Karpas-422 (cell line): ENCODE data around the gene PRPF40B. TPM values are rescaled to one million over a fixed set of nuclear protein-coding genes. Genes with fewer than 3 reads are reported as not detected.
"Not testable (repeated sequence)": the region's sequence is repeated elsewhere in the genome, so short reads cannot be mapped to it uniquely, and the experiment has no call there.

Source experiments
- DNase-seq: peaks from one replicate; pipeline ENCODE4 v3.0.0-alpha.2; 2015
- H2AFZ ChIP-seq: fragments of 200-600 bp; sonication (generic); 2 replicates; pipeline ENCODE4 v1.6.1; 2014; ENCODE audit warnings: antibody characterized with exemption, low read length, mixed read lengths
- H3K27ac ChIP-seq: fragments of 200-600 bp; sonication (generic); 2 replicates; pipeline ENCODE4 v1.5.1; 2014; ENCODE audit warnings: mild to moderate bottlenecking, low read length, moderate library complexity
- H3K27me3 ChIP-seq: fragments of 200-600 bp; sonication (generic); 2 replicates; pipeline ENCODE4 v1.6.1; 2014; ENCODE audit warnings: low read length, mixed read lengths
- H3K36me3 ChIP-seq: fragments of 200-600 bp; sonication (generic); 2 replicates; pipeline ENCODE4 v1.6.1; 2014; ENCODE audit warnings: low read length, mixed read lengths; ENCODE audit not compliant: insufficient read depth
- H3K4me1 ChIP-seq: fragments of 200-600 bp; sonication (generic); 2 replicates; pipeline ENCODE4 v1.6.1; 2014; ENCODE audit warnings: mild to moderate bottlenecking, low read length, mixed read lengths
- H3K4me2 ChIP-seq: fragments of 200-600 bp; sonication (generic); 2 replicates; pipeline ENCODE4 v1.6.1; 2014; ENCODE audit warnings: low read length, low read depth, mild to moderate bottlenecking; ENCODE audit not compliant: poor library complexity, severe bottlenecking
- H3K4me3 ChIP-seq: fragments of 200-600 bp; sonication (generic); 2 replicates; pipeline ENCODE4 v1.5.1; 2014; ENCODE audit warnings: mild to moderate bottlenecking, antibody characterized with exemption, low read length, mixed read lengths
- H3K79me2 ChIP-seq: fragments of 200-600 bp; sonication (generic); 2 replicates; pipeline ENCODE4 v1.6.1; 2014; ENCODE audit warnings: mild to moderate bottlenecking, low read length, mixed read lengths
- H3K9ac ChIP-seq: fragments of 200-600 bp; sonication (generic); 2 replicates; pipeline ENCODE4 v1.6.0; 2014; ENCODE audit warnings: low read length
- H3K9me2 ChIP-seq: fragments of 200-600 bp; sonication (generic), shearing (Covaris generic); replicated peaks from 2 replicates; pipeline ENCODE4 v1.6.0; 2014; ENCODE audit warnings: mild to moderate bottlenecking, low read length, moderate library complexity; ENCODE audit not compliant: insufficient read depth
- H3K9me3 ChIP-seq: fragments of 300-700, 200-600 bp; sonication (generic); 2 replicates; pipeline ENCODE4 v1.6.1; 2014; ENCODE audit warnings: low read length, mixed read lengths
- H4K20me1 ChIP-seq: fragments of 200-600 bp; sonication (generic); 2 replicates; pipeline ENCODE4 v1.6.1; 2014; ENCODE audit warnings: mild to moderate bottlenecking, antibody characterized with exemption, low read length, low read depth; ENCODE audit not compliant: insufficient read depth
- total RNA-seq: library from RNA; depleted of rRNA; stranded (reverse); fragments of >200 nt; shearing (Covaris generic); gene quantifications from 2 replicates; pipeline ENCODE4 v1.2.3, GENCODE V29; 2014; ENCODE audit warnings: low replicate concordance

Gene PRPF40B
- total RNA-seq, 1 experiment from 2014 or later, result 5.0 TPM

GRCh38 chr12:49603721-49604120, 19.6 kb upstream of the PRPF40B start:
- Histone ChIP-seq H3K4me1 (peaks cover 11% of the 10 kb centered on the region), H3K4me3 (no peak overlapping the region), H3K79me2 (no peaks in the 10 kb centered on the region), H3K9me3 (no peaks in the 10 kb centered on the region), H4K20me1 (no peaks in the 10 kb centered on the region; the same call in 1 of the 2 replicates), H3K27me3 (no peaks in the 10 kb centered on the region), H3K36me3 (no peaks in the 10 kb centered on the region), H3K4me2 (no peak overlapping the region), H2AFZ (no peak overlapping the region), H3K9ac (no peak overlapping the region), H3K9me2 (no peaks in the 10 kb centered on the region), H3K27ac (no peak overlapping the region)
- no peak for DNase-seq

GRCh38 chr12:49604856-49605255, 18.5 kb upstream of the PRPF40B start:
- Histone ChIP-seq H3K27ac (no peak overlapping the region), H3K9me2 (no peaks in the 10 kb centered on the region), H4K20me1 (no peaks in the 10 kb centered on the region; the same call in 1 of the 2 replicates), H2AFZ (no peak overlapping the region), H3K9ac (no peak overlapping the region), H3K9me3 (no peaks in the 10 kb centered on the region), H3K27me3 (no peaks in the 10 kb centered on the region), H3K79me2 (no peaks in the 10 kb centered on the region), H3K4me3 (no peak overlapping the region), H3K4me1 (peaks cover 11% of the 10 kb centered on the region), H3K4me2 (no peak overlapping the region), H3K36me3 (no peaks in the 10 kb centered on the region)
- no peak for DNase-seq

GRCh38 chr12:49605539-49605938, 17.8 kb upstream of the PRPF40B start, which contains the start of gene FAM186B:
Gene FAM186B (minus strand): TSS chr12:49605639. CDS start chr12:49605477, 162 bp downstream.
- not testable (repeated sequence) for H3K4me3 ChIP-seq, H3K36me3 ChIP-seq, H3K4me2 ChIP-seq, H2AFZ ChIP-seq, H3K9me2 ChIP-seq, H3K9ac ChIP-seq, DNase-seq, H3K9me3 ChIP-seq, H3K27me3 ChIP-seq, H3K27ac ChIP-seq, H3K79me2 ChIP-seq, H4K20me1 ChIP-seq
- H3K4me1 ChIP-seq, result peaks cover 11% of the 10 kb centered on the region

- no peak overlapping the region for H3K27ac ChIP-seq
- H3K9ac ChIP-seq, result no peak overlapping the region
- H3K4me2 ChIP-seq, result no peak overlapping the region
- H3K9me3 ChIP-seq, result no peaks in the 10 kb centered on the region
- no peak overlapping the region for H3K4me3 ChIP-seq
- H3K9me2 ChIP-seq, result no peaks in the 10 kb centered on the region
- no peak for DNase-seq
- H3K79me2 ChIP-seq, result no peaks in the 10 kb centered on the region
- H2AFZ ChIP-seq, result no peak overlapping the region
- H3K27me3 ChIP-seq, result no peaks in the 10 kb centered on the region
- no peaks in the 10 kb centered on the region for H4K20me1 ChIP-seq
- no peaks in the 10 kb centered on the region for H3K36me3 ChIP-seq
- no peaks in the 10 kb centered on the region for H3K4me1 ChIP-seq
These were observed 14.1 kb upstream of the PRPF40B start for GRCh38 chr12:49609059-49609874.

GRCh38 chr12:49609875-49610154, 13.5 kb upstream of the PRPF40B start:
- H3K79me2 ChIP-seq, result no peaks in the 10 kb centered on the region
- no peaks in the 10 kb centered on the region for H4K20me1 ChIP-seq
- H3K4me3 ChIP-seq, result no peak overlapping the region
- no peak for DNase-seq
- no peak overlapping the region for H2AFZ ChIP-seq
- no peaks in the 10 kb centered on the region for H3K4me1 ChIP-seq
- H3K9me3 ChIP-seq, result no peaks in the 10 kb centered on the region
- H3K9me2 ChIP-seq, result no peaks in the 10 kb centered on the region
- H3K4me2 ChIP-seq, result no peak overlapping the region
- no peaks in the 10 kb centered on the region for H3K27me3 ChIP-seq
- no peak overlapping the region for H3K27ac ChIP-seq
- no peaks in the 10 kb centered on the region for H3K36me3 ChIP-seq
- no peak overlapping the region for H3K9ac ChIP-seq

GRCh38 chr12:49610785-49611184, 12.6 kb upstream of the PRPF40B start:
- H3K4me2 ChIP-seq, H3K9me2 ChIP-seq, H3K4me1 ChIP-seq, H3K79me2 ChIP-seq, H4K20me1 ChIP-seq, H3K36me3 ChIP-seq, H3K27ac ChIP-seq, H3K27me3 ChIP-seq, DNase-seq, H3K4me3 ChIP-seq, H2AFZ ChIP-seq, H3K9ac ChIP-seq, H3K9me3 ChIP-seq: not testable (repeated sequence)

- Histone ChIP-seq H3K9ac (no peak overlapping the region), H3K27me3 (no peaks in the 10 kb centered on the region), H3K27ac (no peak overlapping the region), H2AFZ (no peak overlapping the region), H4K20me1 (no peaks in the 10 kb centered on the region), H3K36me3 (no peaks in the 10 kb centered on the region), H3K4me1 (no peaks in the 10 kb centered on the region), H3K9me2 (no peaks in the 10 kb centered on the region), H3K9me3 (no peaks in the 10 kb centered on the region), H3K4me2 (no peak overlapping the region), H3K4me3 (no peak overlapping the region), H3K79me2 (no peaks in the 10 kb centered on the region)
- DNase-seq, result no peak
These were observed 11.2 kb upstream of the PRPF40B start for GRCh38 chr12:49612210-49612609.

GRCh38 chr12:49615725-49616124, 7.6 kb upstream of the PRPF40B start:
- Histone ChIP-seq H4K20me1 (no peaks in the 10 kb centered on the region), H3K27me3 (no peaks in the 10 kb centered on the region), H3K36me3 (no peaks in the 10 kb centered on the region), H3K4me3 (no peak overlapping the region), H3K9ac (no peak overlapping the region), H3K9me2 (no peaks in the 10 kb centered on the region), H3K4me1 (no peaks in the 10 kb centered on the region), H3K79me2 (no peaks in the 10 kb centered on the region), H3K4me2 (no peak overlapping the region), H3K27ac (no peak overlapping the region), H2AFZ (no peak overlapping the region), H3K9me3 (no peaks in the 10 kb centered on the region)
- DNase-seq, result no peak
